Measurements from ENCODE around the gene BTF3. TPM values are rescaled to one million over a fixed set of nuclear protein-coding genes. Genes with fewer than 3 reads are reported as not detected.

Gene BTF3
- total RNA-seq, 1 donor from 2014 or later = 386 TPM

- H3K4me1 ChIP-seq = no peaks in the 10 kb centered on the region
- H3K9me3 ChIP-seq (replicated peaks) = no peaks in the 10 kb centered on the region
- H3K4me3 ChIP-seq = no peak overlapping the region
- no peaks in the 10 kb centered on the region for H3K27me3 ChIP-seq (ENCODE audit: low read depth)
- TF ChIP-seq, protein P1, sequence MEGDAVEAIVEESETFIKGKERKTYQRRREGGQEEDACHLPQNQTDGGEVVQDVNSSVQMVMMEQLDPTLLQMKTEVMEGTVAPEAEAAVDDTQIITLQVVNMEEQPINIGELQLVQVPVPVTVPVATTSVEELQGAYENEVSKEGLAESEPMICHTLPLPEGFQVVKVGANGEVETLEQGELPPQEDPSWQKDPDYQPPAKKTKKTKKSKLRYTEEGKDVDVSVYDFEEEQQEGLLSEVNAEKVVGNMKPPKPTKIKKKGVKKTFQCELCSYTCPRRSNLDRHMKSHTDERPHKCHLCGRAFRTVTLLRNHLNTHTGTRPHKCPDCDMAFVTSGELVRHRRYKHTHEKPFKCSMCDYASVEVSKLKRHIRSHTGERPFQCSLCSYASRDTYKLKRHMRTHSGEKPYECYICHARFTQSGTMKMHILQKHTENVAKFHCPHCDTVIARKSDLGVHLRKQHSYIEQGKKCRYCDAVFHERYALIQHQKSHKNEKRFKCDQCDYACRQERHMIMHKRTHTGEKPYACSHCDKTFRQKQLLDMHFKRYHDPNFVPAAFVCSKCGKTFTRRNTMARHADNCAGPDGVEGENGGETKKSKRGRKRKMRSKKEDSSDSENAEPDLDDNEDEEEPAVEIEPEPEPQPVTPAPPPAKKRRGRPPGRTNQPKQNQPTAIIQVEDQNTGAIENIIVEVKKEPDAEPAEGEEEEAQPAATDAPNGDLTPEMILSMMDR (IDR thresholded peaks at IDR 0.05; ENCODE audit: borderline replicate concordance) = no peak
- DNase-seq = no peak
- H3K27ac ChIP-seq (replicated peaks) = no peak overlapping the region
- no peaks in the 10 kb centered on the region for H3K36me3 ChIP-seq
- intact Hi-C loops (cut with micrococcal nuclease) = no loop called here
Observed at GRCh38 chr5:73513996-73514395, 15.8 kb downstream of the BTF3 start.

GRCh38 chr5:73514418-73514817, 16.2 kb downstream of the BTF3 start:
- TF ChIP-seq, protein P1 (IDR thresholded peaks at IDR 0.05; ENCODE audit: borderline replicate concordance) = no peak
- no peaks in the 10 kb centered on the region for H3K9me3 ChIP-seq (replicated peaks)
- H3K27me3 ChIP-seq (ENCODE audit: low read depth) = no peaks in the 10 kb centered on the region
- intact Hi-C loops (cut with micrococcal nuclease) = no loop called here
- H3K4me3 ChIP-seq = no peak overlapping the region
- H3K27ac ChIP-seq (replicated peaks) = no peak overlapping the region
- H3K4me1 ChIP-seq = no peaks in the 10 kb centered on the region
- H3K36me3 ChIP-seq = no peaks in the 10 kb centered on the region
- no peak for DNase-seq

DNA sequence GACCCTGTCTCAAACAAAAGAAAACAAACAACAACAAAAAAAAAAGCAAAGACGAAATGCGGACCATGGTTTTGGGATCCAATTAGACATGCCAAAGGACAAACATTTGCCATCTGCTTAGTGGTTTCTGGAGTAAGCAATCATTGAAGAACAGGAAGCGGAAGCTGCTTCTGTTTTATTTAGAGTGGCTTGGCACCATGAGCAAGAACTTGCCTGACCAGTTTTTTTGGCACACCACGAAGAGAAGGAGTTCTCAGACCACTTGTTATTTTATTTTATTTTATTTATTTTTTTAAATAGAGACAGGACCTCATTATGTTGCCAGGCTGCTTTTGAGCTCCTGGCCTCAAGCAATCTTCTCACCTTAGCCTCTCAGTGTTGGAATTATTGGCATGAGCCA, 17.0 kb downstream of the BTF3 start:
- no peaks in the 10 kb centered on the region for H3K27me3 ChIP-seq (ENCODE audit: low read depth)
- TF ChIP-seq, protein P1 (IDR thresholded peaks at IDR 0.05; ENCODE audit: borderline replicate concordance) = no peak
- no peak overlapping the region for H3K4me3 ChIP-seq
- no peaks in the 10 kb centered on the region for H3K4me1 ChIP-seq
- intact Hi-C loops (cut with micrococcal nuclease) = no loop called here
- no peak for DNase-seq
- H3K27ac ChIP-seq (replicated peaks) = no peak overlapping the region
- H3K9me3 ChIP-seq (replicated peaks) = no peaks in the 10 kb centered on the region
- no peaks in the 10 kb centered on the region for H3K36me3 ChIP-seq

DNA sequence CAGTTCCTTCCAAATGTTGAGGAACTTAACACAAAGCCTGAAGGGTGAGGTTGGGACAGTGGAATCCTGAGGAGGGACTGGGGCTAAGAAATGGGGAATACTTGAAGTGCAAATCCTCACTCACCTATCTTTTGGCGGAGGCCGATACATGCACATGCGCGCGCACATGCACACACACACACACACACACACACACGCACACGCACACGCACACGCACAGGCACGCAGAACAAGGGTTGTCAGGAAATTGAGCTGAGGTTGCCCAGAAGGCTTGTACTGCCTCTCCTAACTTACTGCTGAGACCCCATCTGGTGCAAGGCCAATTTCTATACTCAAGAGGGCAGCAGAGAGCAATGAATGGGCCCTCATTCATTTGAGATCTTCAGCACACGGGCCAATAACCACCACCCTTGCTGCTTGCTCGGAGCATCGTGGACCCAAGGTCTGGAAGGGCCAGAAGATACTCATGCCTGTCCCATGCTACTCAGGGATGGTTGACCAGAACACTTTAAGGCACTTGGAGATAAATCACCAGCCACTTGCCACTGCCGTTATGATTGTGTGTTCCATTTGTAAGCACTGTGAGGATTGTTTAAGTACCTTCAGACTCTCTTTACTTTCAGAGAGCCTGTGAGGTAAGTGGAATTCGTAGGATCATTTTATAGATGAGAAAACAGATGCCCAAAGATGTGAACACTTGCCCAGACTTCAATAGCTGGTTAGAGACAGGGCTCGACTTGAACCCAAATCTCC, 21.5 kb downstream of the BTF3 start:
- Histone ChIP-seq H3K4me3 (no peak overlapping the region), H3K27ac (replicated peaks) (no peak overlapping the region), H3K9me3 (replicated peaks) (no peaks in the 10 kb centered on the region), H3K4me1 (no peaks in the 10 kb centered on the region), H3K36me3 (no peaks in the 10 kb centered on the region), H3K27me3 (ENCODE audit: low read depth) (no peaks in the 10 kb centered on the region)
- no peak for DNase-seq
- TF ChIP-seq, protein P1 (IDR thresholded peaks at IDR 0.05; ENCODE audit: borderline replicate concordance) = peak; percentile 68
- intact Hi-C loops (cut with micrococcal nuclease) = loop anchor here (2.0 kb wide), 1 partner anchor 17 kb away; no protein-coding TSS in a partner anchor

- H3K4me3 ChIP-seq = no peak overlapping the region
- H3K4me1 ChIP-seq = no peaks in the 10 kb centered on the region
- H3K27ac ChIP-seq (replicated peaks) = no peak overlapping the region
- TF ChIP-seq, protein P1 (IDR thresholded peaks at IDR 0.05; ENCODE audit: borderline replicate concordance) = no peak
- H3K9me3 ChIP-seq (replicated peaks) = no peaks in the 10 kb centered on the region
- no peaks in the 10 kb centered on the region for H3K36me3 ChIP-seq
- intact Hi-C loops (cut with micrococcal nuclease) = no loop called here
- H3K27me3 ChIP-seq (ENCODE audit: low read depth) = peaks cover 10% of the 10 kb centered on the region
- no peak for DNase-seq
Observed at GRCh38 chr5:73522989-73523388, 24.7 kb downstream of the BTF3 start.
